Superior temporal gyrus (tissue), 1 donor: Measurements from ENCODE around the gene ZBTB9.

ENCODE experiments used
- DNase-seq: peaks from one replicate; pipeline ENCODE4 v3.0.0-alpha.2; 2016; ENCODE audit errors: extremely low spot score

The ZBTB9 gene, protein sequence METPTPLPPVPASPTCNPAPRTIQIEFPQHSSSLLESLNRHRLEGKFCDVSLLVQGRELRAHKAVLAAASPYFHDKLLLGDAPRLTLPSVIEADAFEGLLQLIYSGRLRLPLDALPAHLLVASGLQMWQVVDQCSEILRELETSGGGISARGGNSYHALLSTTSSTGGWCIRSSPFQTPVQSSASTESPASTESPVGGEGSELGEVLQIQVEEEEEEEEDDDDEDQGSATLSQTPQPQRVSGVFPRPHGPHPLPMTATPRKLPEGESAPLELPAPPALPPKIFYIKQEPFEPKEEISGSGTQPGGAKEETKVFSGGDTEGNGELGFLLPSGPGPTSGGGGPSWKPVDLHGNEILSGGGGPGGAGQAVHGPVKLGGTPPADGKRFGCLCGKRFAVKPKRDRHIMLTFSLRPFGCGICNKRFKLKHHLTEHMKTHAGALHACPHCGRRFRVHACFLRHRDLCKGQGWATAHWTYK

DNA sequence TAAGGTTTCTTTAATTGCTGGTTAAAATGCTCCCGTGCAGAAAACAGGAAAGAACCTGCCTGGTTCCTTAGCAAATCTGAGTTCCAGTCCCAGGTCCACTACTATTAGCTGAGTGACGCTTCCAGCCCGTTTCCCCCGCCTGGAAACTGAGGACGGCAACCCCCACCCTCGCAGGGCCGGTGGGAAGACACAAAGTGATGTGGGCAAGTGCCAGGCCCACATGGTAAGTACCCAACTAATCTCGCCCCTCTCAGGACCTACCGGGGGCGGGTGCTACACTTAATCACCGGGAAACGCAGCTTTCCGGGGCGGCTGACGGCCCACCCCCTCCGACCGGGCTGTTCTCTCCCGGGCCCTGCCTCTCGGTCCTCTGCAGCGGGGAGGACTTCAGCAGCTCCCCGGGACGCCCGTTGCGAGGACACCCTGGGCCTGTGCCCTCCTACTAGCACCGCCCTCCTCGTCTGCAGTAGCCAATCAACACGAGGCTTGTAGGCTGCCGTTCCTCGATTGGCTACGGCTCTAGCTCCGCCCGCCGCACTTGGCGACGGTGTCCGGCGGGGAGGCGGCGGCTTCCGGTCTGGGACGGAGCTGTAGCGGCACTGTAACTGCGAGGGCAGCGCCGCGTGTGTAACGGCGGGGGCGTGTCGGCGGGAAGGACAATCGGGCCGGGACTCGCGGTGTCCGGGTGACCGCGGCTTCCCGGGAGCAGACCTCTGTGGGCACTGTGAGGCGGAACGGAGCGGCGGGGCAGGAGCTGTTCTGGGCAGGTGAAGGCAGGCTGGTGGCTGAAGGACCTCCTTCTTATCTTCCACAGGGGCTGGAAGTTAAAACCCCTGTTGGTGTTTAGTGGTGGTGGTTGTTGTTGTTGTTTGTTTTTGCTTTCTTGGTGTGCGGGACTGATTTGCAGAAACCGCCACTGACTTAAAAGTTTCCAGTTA is at the start of gene ZBTB9:
ZBTB9 (plus strand) TSS at position 568 of the 938 bp plus-strand sequence. CDS start 525 bp downstream, outside the sequence.
- DNase-seq = peak; percentile 98

GRCh38 chr6:33404884-33405283 is 49.5 kb upstream of the ZBTB9 start:
- no peak for DNase-seq

GRCh38 chr6:33405386-33405940 is 48.9 kb upstream of the ZBTB9 start:
- DNase-seq = no peak

GRCh38 chr6:33406126-33406525 is 48.2 kb upstream of the ZBTB9 start:
- DNase-seq = no peak

- no peak for DNase-seq
Measured at GRCh38 chr6:33407132-33407718, 47.2 kb upstream of the ZBTB9 start.

DNA sequence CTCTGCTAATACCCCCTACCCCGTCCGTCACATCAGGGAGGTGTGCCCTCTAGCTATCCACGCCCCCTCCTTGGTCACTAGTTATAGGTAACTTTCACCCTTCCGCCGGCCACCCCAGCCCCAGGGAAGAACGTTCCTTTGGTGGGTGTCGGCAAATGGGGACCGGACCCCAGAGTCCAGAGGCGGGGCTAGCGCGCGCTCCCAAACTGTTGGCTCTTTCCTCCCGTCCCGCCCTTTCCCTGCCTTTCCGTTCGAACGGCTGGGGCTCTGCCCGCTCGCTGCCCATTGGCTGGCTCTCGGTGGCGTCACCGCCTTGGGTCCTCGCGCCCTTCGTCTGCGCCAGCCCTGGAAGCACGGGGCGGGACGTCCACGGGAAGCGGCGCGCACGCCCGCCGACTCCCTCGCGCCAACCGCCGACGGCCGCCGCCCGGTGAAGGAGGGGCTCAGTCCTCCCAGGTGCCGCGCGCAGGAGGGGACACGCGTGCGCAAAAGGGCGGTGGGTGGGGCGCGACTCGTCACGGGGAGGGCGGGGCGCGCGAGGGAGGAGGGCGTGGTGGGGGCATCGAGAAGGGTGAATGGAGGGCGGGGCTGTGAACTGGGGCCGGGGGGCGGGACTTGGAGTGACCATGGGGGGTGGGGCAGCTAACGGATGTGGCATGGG is 44.2 kb upstream of the ZBTB9 start:
- peak; percentile 95 for DNase-seq

- no peak for DNase-seq
Measured at GRCh38 chr6:33410711-33411631, 43.4 kb upstream of the ZBTB9 start, which contains the start of gene PHF1. TSS of gene PHF1 (plus strand) at chr6:33411014. CDS start at chr6:33412264, 1,250 bp downstream.

GRCh38 chr6:33411632-33412005 is 42.8 kb upstream of the ZBTB9 start:
- DNase-seq = no peak

DNA sequence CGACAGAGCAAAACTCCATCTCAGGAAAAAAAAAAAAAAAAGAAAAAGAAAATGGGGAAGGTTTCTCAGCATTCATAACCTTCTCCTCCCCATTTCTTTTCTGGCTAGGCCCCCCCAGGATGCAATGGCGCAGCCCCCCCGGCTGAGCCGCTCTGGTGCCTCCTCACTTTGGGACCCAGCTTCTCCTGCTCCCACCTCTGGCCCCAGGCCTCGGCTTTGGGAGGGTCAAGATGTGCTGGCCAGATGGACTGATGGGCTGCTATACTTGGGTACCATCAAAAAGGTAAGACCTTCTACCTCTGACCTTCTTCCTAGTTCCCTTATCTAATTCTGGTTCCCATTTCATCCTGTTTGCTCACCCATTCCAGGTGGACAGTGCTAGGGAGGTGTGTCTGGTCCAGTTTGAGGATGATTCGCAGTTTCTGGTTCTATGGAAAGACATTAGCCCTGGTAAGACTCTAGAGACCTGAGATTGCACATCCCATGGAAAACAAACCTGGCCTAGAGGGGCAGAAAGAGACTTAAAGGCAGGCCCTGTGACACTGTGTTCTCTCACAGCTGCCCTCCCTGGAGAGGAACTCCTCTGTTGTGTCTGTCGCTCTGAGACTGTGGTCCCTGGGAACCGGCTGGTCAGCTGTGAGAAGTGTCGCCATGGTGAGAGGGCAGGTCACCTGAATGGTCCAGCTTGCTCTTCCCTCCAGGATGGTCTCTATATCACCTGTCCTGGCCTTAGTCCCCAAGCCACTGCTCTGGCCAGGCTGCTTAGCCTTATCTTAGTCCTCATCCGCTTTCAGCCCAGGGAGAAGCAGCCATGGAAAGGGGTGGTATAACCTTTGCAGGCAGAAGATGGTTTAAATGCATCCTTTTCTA is 42.0 kb upstream of the ZBTB9 start:
- no peak for DNase-seq

DNA sequence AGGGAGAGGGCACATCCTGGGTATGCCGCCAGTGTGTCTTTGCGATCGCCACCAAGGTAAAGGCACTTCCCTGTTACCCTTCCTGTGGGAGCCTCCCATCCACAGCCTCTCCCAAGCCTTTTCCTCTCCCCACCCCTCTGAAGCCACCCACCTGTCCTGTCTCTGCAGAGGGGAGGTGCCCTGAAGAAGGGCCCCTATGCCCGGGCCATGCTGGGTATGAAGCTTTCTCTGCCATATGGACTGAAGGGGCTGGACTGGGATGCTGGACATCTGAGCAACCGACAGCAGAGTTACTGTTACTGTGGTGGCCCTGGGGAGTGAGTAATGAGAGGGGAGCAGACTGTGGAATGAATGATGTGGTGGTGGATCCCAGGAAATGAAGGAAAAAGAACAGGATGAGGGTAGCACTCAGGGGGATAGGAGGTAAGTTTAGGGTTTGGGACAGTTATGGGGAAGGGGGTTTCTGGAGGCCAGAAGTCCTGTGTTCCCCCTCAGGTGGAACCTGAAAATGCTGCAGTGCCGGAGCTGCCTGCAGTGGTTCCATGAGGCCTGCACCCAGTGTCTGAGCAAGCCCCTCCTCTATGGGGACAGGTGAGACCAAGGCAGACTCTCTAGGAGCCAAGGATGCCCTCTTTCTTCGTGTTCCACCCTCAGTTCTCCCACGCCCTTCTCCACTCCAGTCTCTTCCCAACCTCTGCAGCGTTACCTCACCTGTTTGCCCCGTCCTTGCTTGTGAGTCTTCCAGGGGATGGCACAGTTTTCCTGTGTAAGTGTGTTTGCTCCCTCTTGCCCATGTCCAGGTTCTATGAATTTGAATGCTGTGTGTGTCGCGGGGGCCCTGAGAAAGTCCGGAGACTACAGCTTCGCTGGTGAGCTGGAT is 40.9 kb upstream of the ZBTB9 start:
- DNase-seq = no peak

- DNase-seq = no peak
Measured at GRCh38 chr6:33414592-33415271, 39.6 kb upstream of the ZBTB9 start.

- no peak for DNase-seq
Measured at GRCh38 chr6:33415831-33416230, 38.5 kb upstream of the ZBTB9 start.

DNA sequence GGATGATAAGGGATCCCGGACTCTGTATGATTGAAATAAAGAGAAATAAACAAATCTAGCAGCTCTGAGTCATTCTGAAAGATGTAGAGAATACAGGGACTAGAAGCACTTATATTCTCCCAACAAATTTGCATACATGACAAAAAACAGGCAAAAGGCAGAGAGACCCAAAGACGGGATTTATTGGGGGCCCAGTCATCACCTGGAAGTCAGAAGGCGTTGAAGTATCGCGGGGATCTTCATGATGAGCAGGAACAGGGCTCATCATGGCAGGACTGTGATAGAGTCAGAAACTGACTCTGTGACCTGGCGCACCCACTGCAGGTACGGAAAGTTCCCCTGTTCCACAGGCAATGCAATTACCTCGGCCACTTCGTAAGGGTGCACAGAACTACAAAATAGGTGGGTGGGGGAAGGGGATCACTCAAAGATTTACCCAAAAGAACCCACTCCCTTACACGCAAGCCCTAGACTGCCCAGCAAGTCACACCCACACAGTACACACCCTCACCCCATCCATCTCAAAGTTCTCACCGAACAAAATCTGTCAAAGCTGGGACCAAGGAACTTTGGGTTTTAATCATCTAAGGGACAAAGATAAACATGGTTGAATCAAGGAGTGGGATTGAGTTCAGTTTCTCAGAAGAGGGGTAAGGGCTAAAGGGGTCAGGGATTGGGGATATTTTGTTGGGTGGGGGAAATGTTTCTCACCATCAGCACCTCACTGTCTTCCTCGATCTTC is 37.8 kb upstream of the ZBTB9 start:
- no peak for DNase-seq

GRCh38 chr6:33417128-33417902 is 37.1 kb upstream of the ZBTB9 start:
- DNase-seq = no peak

DNA sequence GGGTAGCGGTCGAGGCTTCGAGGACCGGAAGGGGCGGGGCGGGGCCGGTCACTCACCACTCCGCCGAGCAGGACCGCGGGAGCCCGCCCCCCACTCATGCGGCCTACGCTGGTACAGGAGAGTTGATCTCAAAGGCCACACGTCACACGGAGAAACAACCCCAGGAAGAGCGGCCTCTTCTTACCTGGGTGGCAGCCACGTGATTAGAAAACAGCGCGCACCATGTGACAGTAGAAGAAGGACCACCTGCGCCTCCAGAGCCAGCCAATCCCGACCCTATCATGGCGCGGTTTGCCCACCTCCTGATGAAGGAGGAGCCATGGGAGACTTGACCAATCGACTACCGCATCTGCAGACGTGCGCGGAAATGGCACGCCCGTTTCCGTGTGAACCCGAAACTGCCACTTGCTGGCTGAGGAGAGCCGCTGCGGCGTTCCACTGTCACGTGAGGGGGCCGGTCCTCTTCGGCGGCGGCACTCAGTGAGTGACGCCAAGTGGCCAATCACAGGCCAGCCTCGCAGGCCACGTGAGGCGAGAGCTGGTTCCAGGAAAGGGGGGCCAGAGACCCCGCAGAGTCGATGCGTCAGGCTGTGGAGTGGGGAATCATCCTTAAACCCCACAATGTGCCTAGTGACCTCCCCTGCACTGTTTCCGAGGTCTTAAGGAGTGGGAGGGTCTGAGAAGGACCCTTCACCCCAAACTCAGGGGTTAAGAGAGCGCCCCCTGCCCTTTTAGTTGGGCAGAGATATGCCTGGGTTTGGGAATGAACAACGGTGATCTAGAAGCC is 36.3 kb upstream of the ZBTB9 start, which contains the start of gene CUTA:
CUTA (minus strand) TSS at position 205 of the 787 bp plus-strand sequence; CDS start at position 98, 107 bp downstream.
- DNase-seq = peak; percentile 100
